ENCODE results near the gene CCL27.

DNA sequence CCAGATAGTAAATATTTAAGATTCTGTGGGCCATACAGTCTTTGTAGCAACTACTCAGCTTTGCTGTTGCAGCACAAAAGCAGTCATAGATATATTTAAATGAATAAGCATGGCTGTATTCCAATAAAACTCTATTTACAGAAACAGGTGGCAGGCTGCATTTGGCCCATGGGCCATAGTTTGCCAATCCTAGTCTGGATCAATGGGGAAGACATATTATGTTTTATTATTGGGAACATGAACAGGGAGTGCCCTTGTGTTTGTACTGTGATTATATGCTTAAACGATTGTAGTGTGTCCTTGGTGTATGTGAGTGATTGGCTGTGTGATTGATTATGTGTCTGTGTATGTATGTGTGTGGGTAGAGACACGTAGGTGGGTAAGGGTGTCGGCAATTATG is 12.0 kb upstream of the CCL27 start:
- TF ChIP-seq, protein P1, sequence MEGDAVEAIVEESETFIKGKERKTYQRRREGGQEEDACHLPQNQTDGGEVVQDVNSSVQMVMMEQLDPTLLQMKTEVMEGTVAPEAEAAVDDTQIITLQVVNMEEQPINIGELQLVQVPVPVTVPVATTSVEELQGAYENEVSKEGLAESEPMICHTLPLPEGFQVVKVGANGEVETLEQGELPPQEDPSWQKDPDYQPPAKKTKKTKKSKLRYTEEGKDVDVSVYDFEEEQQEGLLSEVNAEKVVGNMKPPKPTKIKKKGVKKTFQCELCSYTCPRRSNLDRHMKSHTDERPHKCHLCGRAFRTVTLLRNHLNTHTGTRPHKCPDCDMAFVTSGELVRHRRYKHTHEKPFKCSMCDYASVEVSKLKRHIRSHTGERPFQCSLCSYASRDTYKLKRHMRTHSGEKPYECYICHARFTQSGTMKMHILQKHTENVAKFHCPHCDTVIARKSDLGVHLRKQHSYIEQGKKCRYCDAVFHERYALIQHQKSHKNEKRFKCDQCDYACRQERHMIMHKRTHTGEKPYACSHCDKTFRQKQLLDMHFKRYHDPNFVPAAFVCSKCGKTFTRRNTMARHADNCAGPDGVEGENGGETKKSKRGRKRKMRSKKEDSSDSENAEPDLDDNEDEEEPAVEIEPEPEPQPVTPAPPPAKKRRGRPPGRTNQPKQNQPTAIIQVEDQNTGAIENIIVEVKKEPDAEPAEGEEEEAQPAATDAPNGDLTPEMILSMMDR (IDR thresholded peaks at IDR 0.05; ENCODE audit: insufficient read depth, low read depth, low read length), result no peak
- TF ChIP-seq EZH2 (IDR thresholded peaks at IDR 0.05; ENCODE audit: insufficient read depth, low read length), result no peak

Data from astrocyte (in vitro differentiated cells and primary cell).